HG02870 (cell line): ENCODE results near the gene SFMBT2.

Experiments
- ATAC-seq: cut with Tn5 transposase; IDR thresholded peaks from one replicate; pipeline ENCODE4 v1.9.1; 2021; ENCODE audit warnings: mild to moderate bottlenecking, moderate library complexity; ENCODE audit not compliant: unreplicated experiment

The SFMBT2 gene

GRCh38 chr10:7161484-7162250 lies 249.2 kb downstream of the SFMBT2 start:
- ATAC-seq, result no peak

GRCh38 chr10:7159928-7160327 lies 250.9 kb downstream of the SFMBT2 start:
- ATAC-seq, result no peak

GRCh38 chr10:7159517-7159916 lies 251.3 kb downstream of the SFMBT2 start:
- ATAC-seq, result no peak

GRCh38 chr10:7157091-7157490 lies 253.7 kb downstream of the SFMBT2 start:
- peak; percentile 58 for ATAC-seq

GRCh38 chr10:7153750-7154149 lies 257.1 kb downstream of the SFMBT2 start:
- ATAC-seq, result no peak

GRCh38 chr10:7152982-7153381 lies 257.9 kb downstream of the SFMBT2 start:
- ATAC-seq, result no peak

- ATAC-seq, result no peak
Observed at GRCh38 chr10:7152341-7152740, 258.5 kb downstream of the SFMBT2 start.

GRCh38 chr10:7151538-7151937 lies 259.3 kb downstream of the SFMBT2 start:
- no peak for ATAC-seq

GRCh38 chr10:7150349-7150748 lies 260.5 kb downstream of the SFMBT2 start:
- no peak for ATAC-seq

- no peak for ATAC-seq
Observed at GRCh38 chr10:7146189-7146588, 264.6 kb downstream of the SFMBT2 start.

- no peak for ATAC-seq
Observed at GRCh38 chr10:7136016-7136415, 274.8 kb downstream of the SFMBT2 start.

- no peak for ATAC-seq
Observed at GRCh38 chr10:7135188-7135587, 275.6 kb downstream of the SFMBT2 start.

- ATAC-seq, result no peak
Observed at GRCh38 chr10:7134448-7134847, 276.4 kb downstream of the SFMBT2 start.

- ATAC-seq, result no peak
Observed at GRCh38 chr10:7133958-7134357, 276.9 kb downstream of the SFMBT2 start.

GRCh38 chr10:7133278-7133677 lies 277.6 kb downstream of the SFMBT2 start:
- ATAC-seq, result no peak

GRCh38 chr10:7130191-7130911 lies 280.5 kb downstream of the SFMBT2 start:
- ATAC-seq, result no peak

GRCh38 chr10:7123774-7124173 lies 287.1 kb downstream of the SFMBT2 start:
- ATAC-seq, result no peak

- no peak for ATAC-seq
Observed at GRCh38 chr10:7122561-7122960, 288.3 kb downstream of the SFMBT2 start.

- ATAC-seq, result peak; percentile 66
Observed at GRCh38 chr10:7121154-7121797, 289.6 kb downstream of the SFMBT2 start.

GRCh38 chr10:7119325-7120015 lies 291.4 kb downstream of the SFMBT2 start:
- ATAC-seq, result no peak
